Islet of Langerhans (tissue), 1 donor: ENCODE measurements around the gene FN1.
"Not testable (repeated sequence)": the region's sequence is repeated elsewhere in the genome, so short reads cannot be mapped to it uniquely, and the experiment has no call there.

Experiments
- FAIRE-seq: peaks from one replicate; lab custom pipeline; 2011; peaks lifted over from hg19 to GRCh38; lab: Jason Lieb, UNC

The FN1 gene

DNA sequence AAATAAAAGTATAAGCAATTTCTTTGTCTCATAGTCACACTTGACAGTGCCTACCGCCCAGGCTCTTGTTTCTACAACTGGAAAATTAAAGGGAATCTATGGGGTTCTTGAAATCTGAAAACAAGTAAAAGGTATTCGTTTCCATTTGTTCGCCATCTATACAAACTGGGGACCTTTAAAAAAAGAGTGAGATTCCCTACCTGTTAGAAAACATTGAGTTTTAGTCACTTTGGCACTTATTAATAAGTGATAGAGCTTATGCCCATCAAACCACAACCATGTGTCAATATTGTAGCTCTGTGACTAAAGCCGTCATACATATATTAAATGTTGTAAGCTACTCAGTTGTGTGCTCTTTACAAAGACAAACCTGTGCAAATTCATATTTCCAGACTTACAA lies 13.2 kb downstream of the FN1 start:
- no peak for FAIRE-seq

DNA sequence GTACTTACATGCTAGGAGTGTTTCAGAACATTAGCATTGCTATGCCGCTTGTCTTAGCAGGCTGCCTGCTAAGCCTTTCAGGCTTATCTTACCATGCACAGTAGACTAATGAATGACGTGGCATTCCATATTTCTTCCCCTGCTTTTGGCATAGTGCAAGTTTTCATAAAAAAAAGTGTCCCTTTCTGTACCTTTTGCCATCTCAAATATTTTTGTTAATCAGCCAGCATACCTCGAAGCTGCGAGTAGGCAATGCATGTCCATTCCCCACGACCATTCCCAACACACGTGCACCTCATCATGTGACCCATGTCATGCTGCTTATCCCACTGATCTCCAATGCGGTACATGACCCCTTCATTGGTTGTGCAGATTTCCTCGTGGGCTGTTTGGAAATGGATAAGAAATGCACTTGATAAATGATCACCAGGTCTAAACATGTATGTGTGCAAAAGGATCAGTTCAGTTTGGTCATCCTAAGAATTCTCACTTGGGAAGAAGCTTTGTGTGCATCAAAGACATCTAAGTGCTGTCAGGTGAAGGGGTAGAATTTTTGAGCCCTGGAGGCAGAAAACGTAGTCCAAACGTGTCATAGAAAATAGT lies 13.9 kb downstream of the FN1 start:
- no peak for FAIRE-seq

DNA sequence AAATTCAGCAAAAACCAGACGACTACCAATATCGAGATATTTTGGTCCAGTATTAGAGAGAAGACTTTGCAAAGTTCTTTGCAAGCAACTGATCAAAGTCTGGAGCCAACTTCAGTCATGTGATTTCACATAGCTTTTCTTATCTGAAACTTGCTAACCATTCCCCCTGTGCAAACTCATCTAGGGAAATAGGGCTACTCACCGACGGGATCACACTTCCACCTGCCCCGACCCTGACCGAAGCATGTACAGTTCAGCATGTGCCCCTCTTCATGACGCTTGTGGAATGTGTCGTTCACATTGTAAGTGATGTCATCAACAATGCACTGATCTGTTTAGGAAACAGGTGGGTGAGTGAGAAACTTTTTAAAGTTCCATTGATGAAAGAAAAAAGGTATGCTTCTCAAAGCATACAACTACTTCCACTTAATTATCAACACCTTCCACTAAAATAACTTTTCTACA lies 15.4 kb downstream of the FN1 start:
- FAIRE-seq: no peak

- FAIRE-seq: no peak
These were observed 15.9 kb downstream of the FN1 start for GRCh38 chr2:215419769-215420470.

DNA sequence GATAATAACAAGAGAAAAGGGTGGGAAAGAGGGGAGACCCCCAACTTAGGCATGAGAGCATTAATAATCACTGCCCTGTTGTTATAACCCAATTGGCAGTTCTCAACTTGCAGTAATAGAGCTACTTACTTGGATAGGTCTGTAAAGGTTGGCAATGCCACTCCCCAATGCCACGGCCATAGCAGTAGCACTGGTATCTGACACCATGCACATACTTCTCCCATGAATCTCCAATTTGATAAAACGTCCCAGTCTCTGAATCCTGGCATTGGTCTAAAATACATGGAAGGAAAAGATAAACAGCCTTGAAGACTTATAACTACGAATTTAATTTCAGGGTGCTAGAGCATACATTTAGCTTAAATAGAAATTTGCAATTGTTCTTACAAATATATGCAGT lies 16.8 kb downstream of the FN1 start:
- FAIRE-seq: no peak

DNA sequence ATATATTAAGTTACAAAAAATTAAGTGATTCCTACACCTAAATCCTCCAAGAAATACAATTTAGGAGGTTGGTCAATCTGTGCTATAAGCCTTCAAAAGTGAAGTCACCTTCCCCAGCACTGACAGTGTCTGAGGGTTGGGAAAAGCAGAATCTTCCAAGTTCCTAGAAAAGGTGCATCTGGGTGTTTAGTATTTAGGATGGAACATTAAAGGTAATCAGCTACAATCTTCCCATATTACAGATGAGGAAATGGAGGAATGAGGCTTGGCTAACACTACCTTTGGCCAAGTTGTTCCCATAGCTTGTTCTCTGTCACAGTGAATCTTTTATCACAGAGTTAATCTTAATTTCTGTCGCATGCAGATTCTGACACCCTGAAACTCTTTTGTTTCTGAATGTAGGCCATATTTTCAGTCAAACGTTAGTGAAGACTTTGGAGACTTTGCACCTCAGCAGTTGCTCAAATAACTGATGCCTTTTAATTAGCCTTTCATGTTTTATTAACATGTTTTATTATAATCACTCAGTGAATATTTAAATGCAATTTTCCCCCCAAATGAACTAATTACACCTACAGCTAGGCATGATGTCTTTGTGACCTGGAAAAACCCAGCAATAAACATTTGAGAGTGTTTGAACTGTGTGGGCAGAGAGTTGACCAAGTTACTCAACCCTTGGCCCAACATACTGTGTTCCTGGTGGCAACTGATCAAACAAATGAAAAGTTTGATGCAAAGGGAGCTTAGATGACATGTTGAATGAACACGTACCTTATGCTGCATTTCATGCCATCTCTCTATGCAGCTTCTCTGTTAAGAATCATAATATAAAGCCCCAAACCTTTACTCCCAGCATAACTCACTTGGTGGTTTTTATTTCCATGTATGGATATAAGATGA lies 17.6 kb downstream of the FN1 start:
- no peak for FAIRE-seq

- no peak for FAIRE-seq
These were observed 18.4 kb downstream of the FN1 start for GRCh38 chr2:215417400-215417951.

DNA sequence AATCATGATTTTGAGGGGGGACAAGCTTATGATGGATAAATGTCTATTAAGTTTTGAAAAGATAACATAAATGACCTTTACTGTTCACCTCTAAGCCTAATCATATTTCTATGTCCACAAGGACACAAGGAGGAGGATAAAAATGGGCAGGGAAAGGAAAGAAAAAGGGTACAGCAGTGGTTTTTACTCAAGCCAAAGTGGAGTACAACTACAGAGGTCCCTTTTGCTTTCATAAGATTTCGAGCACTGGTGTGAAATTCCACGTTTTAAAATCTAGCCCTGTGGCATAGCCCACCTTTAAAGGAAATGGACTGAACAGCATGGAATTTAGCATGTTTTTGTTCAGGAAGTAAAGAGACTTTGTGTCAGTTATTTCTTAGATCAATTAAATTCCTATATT lies 19.2 kb downstream of the FN1 start:
- FAIRE-seq: no peak

- FAIRE-seq: peak; percentile 36
These were observed 19.9 kb downstream of the FN1 start for GRCh38 chr2:215415820-215416577.

DNA sequence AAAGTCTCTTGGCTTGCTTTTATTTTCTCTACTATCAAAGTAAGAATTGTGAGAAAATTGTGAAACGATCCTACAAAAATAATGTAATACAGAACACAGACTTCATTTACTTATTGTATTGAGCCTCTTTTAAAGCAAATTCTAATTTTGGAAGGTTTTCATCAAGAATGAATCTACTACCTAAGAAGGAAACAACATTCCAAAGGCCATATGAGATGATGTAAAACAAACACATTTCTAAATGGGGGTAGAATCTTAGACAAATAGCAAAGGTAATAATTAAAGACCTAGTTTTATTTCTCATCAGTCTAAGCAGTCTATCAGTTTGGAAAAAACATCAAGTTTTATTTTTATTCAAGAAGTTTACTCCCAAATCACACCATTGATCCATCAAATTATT lies 20.6 kb downstream of the FN1 start:
- no peak for FAIRE-seq

DNA sequence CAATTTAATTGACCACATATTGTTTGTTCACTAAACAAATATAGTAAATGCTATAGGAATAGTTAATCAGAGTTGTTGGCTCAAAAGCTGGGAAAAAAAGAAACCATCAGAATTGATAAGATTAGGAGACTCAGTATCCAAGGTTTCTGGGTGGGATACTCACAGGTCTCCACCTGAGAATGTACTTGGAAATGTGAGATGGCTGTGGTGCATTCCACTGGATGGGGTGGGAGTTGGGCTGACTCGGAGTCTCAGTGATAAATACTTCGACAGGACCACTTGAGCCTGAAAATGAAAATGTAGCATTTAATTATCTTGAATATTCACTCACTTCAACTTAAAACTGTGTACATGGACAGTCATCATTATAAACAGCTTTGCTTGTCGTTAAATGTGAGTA lies 21.2 kb downstream of the FN1 start:
- FAIRE-seq: no peak

- FAIRE-seq: no peak
These were observed 21.9 kb downstream of the FN1 start for GRCh38 chr2:215413974-215414373.

DNA sequence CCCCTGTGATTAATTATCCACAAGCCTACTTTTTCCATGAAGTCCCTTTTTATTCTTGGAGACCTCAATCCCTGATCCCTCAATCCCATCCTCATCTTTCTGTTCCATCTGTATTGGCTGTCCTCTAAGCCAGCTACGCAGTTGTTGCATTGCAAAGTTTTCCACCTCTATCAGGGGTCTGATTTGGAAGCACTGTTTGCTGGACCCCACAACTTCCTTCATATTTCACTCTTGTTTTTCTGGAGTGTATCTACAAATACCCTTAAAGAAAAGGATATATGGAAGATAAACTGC lies 22.4 kb downstream of the FN1 start:
- FAIRE-seq: no peak

GRCh38 chr2:215411941-215412743 lies 23.7 kb downstream of the FN1 start:
- FAIRE-seq: no peak

GRCh38 chr2:215410932-215411285 lies 25.0 kb downstream of the FN1 start:
- FAIRE-seq: no peak

- FAIRE-seq: not testable (repeated sequence)
These were observed 25.5 kb downstream of the FN1 start for GRCh38 chr2:215410181-215410931.

DNA sequence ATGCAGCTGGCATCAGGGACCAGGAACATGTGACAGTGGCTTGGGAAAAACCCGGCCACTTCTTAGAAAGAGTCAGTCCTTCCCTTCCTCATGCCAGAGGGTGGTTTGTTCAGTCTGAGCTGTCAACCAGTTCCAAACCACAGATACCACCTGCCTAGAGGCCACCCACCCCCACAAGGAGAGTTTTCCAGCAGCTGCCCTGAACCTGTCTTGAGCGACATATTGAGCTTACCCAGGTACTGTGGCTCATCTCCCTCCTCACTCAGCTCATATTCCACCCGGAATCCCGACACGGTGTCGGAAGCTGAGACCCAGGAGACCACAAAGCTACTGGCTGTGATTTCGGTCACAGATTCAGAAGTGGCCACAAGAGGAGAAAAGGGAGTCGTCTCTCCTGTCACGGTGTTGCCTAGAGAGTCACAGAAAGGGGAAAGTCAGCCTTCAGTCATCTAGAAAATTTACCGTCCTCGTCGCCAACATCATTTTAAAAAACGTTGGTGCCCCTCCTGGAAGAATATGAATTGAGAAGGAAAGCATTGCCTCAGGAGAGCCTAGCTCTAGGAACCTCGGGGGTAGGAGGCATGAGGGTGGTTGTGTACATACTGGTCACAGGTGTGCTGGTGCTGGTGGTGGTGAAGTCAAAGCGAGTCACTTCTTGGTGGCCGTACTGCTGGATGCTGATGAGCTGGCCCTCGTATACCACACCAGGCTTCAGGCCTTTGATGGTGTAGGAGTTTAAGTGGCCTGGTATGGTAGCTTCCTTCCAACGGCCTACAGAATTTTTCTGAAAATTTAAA lies 26.3 kb downstream of the FN1 start:
- no peak for FAIRE-seq

DNA sequence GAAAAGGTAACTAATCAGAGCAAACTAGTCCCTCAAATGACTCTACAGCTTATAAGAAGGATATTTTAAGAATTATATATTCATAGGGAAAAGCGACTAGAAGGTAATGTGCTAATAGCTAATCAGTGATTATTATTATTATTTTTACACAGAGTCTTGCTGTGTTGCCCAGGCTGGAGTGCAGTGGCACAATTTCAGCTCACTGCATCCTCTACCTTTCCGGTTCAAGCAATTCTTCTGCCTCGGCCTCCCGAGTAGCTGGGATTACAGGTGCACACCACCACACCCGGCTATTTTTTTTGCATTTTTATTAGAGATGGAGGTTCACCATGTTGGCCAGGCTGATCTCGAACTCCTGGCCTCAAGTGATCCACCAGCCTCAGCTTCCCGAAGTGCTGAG lies 27.4 kb downstream of the FN1 start:
- not testable (repeated sequence) for FAIRE-seq

GRCh38 chr2:215407590-215408264 lies 28.1 kb downstream of the FN1 start:
- no peak for FAIRE-seq
